Mesenchymal stem cell (in vitro differentiated cells and primary cell): Measurements from ENCODE around the gene TCP11. TPM values are rescaled to one million over a fixed set of nuclear protein-coding genes. Genes with fewer than 3 reads are reported as not detected.

ENCODE experiments used
- DNase-seq: peaks from one replicate; pipeline ENCODE4 v3.0.0-alpha.2; 2013
- H2AFZ ChIP-seq: one replicate; pipeline ENCODE4 v1.6.1; 2013; ENCODE audit warnings: low read depth, mild to moderate bottlenecking, control low read depth, inconsistent platforms, low read length, moderate library complexity
- H2AK5ac ChIP-seq: 2 replicates; pipeline ENCODE4 v1.6.1; 2013; ENCODE audit warnings: low read length, moderate library complexity, mild to moderate bottlenecking, inconsistent platforms; ENCODE audit not compliant: severe bottlenecking
- H2BK120ac ChIP-seq: one replicate; pipeline ENCODE4 v1.6.1; 2013; ENCODE audit warnings: low read depth, mild to moderate bottlenecking, inconsistent platforms, low read length, moderate library complexity
- H2BK12ac ChIP-seq, 2 experiments: one replicate each; pipeline ENCODE4 v1.6.1; 2013; ENCODE audit warnings: inconsistent platforms in 2 of 2, low read length in 2 of 2, mild to moderate bottlenecking in 2 of 2, moderate library complexity in 2 of 2, control low read depth in 1 of 2
- H2BK15ac ChIP-seq: one replicate; pipeline ENCODE4 v1.6.1; 2013; ENCODE audit warnings: mild to moderate bottlenecking, low read depth, inconsistent platforms; ENCODE audit not compliant: poor library complexity, severe bottlenecking
- H2BK5ac ChIP-seq: 2 replicates; pipeline ENCODE4 v1.6.1; 2013; ENCODE audit warnings: low read depth, mild to moderate bottlenecking, low read length, control low read depth, inconsistent platforms; ENCODE audit not compliant: poor library complexity, severe bottlenecking
- H3K14ac ChIP-seq, 2 experiments: one replicate each; pipeline ENCODE4 v1.6.1; 2013; ENCODE audit warnings: inconsistent platforms in 2 of 2, low read length in 2 of 2, control low read depth in 1 of 2, mild to moderate bottlenecking in 1 of 2, moderate library complexity in 1 of 2
- H3K18ac ChIP-seq, 2 experiments: one replicate each; pipeline ENCODE4 v1.6.1; 2013; ENCODE audit warnings: inconsistent platforms in 2 of 2, low read length in 2 of 2, control low read depth in 1 of 2, low read depth in 1 of 2, mild to moderate bottlenecking in 1 of 2
- H3K23ac ChIP-seq, 2 experiments: one replicate each; pipeline ENCODE4 v1.6.1; 2013; ENCODE audit warnings: inconsistent platforms in 2 of 2, low read length in 2 of 2, mild to moderate bottlenecking in 2 of 2, moderate library complexity in 2 of 2, control low read depth in 1 of 2
- H3K27ac ChIP-seq: 2 replicates; pipeline ENCODE4 v1.5.1; 2013; ENCODE audit warnings: mild to moderate bottlenecking, moderate library complexity, low read length, control low read depth, inconsistent platforms; ENCODE audit not compliant: poor library complexity, severe bottlenecking
- H3K27me3 ChIP-seq, 2 experiments: 2 replicates each; pipeline versions ENCODE4 v1.6.1 to v1.7.0; 2013; ENCODE audit warnings: low read length in 2 of 2, mild to moderate bottlenecking in 2 of 2, moderate library complexity in 2 of 2, control low read depth in 1 of 2, inconsistent platforms in 1 of 2; ENCODE audit not compliant: control insufficient read depth in 1 of 2, insufficient read depth in 1 of 2
- H3K36me3 ChIP-seq, 2 experiments: 2 replicates each; pipeline versions ENCODE4 v1.6.1 to v1.7.0; 2013; ENCODE audit warnings: low read length in 2 of 2, control low read depth in 1 of 2, inconsistent platforms in 1 of 2, low read depth in 1 of 2, mild to moderate bottlenecking in 1 of 2; ENCODE audit not compliant: insufficient read depth in 2 of 2, control insufficient read depth in 1 of 2
- H3K4ac ChIP-seq, 2 experiments: one replicate each; pipeline ENCODE4 v1.6.1; 2013; ENCODE audit warnings: inconsistent platforms in 2 of 2, low read length in 2 of 2, mild to moderate bottlenecking in 2 of 2, moderate library complexity in 2 of 2, control low read depth in 1 of 2, low read depth in 1 of 2
- H3K4me1 ChIP-seq: 2 replicates; pipeline ENCODE4 v1.6.1; 2013; ENCODE audit warnings: low read depth, low read length, control low read depth; ENCODE audit not compliant: control insufficient read depth, insufficient read depth
- H3K4me2 ChIP-seq: 2 replicates; pipeline ENCODE4 v1.6.1; 2013; ENCODE audit warnings: low read length, mild to moderate bottlenecking, inconsistent platforms; ENCODE audit not compliant: poor library complexity, severe bottlenecking
- H3K4me3 ChIP-seq, 2 experiments: 2 replicates each; pipeline versions ENCODE4 v1.5.1 to v1.7.0; 2013; ENCODE audit warnings: low read length in 2 of 2, mild to moderate bottlenecking in 2 of 2, control low read depth in 1 of 2, low read depth in 1 of 2; ENCODE audit not compliant: insufficient read depth in 1 of 2
- H3K79me1 ChIP-seq: replicated peaks from 2 replicates; pipeline ENCODE4 v1.6.1; 2013; ENCODE audit warnings: mild to moderate bottlenecking, control low read depth, low read length, inconsistent platforms; ENCODE audit not compliant: poor library complexity, severe bottlenecking
- H3K9ac ChIP-seq: 2 replicates; pipeline ENCODE4 v1.7.0; 2013; ENCODE audit warnings: mild to moderate bottlenecking, low read length, moderate library complexity
- H3K9me3 ChIP-seq: 2 replicates; pipeline ENCODE4 v1.7.0; 2013; ENCODE audit warnings: mild to moderate bottlenecking, low read length; ENCODE audit not compliant: control insufficient read depth
- H4K8ac ChIP-seq: one replicate; pipeline ENCODE4 v1.6.1; 2013; ENCODE audit warnings: inconsistent platforms, mild to moderate bottlenecking, low read length, moderate library complexity
- H4K91ac ChIP-seq: one replicate; pipeline ENCODE4 v1.6.1; 2013; ENCODE audit warnings: mild to moderate bottlenecking, low read length, inconsistent platforms
- WGBS: methylation state at CpG from one replicate; pipeline ENCODE4 v1.1.7; 2013; ENCODE audit warnings: mixed read lengths; 5-methylcytosine and 5-hydroxymethylcytosine counted together
- polyA plus RNA-seq, 2 experiments: library from polyadenylated mRNA; stranded (reverse); fragments of 200-250 nt; gene quantifications; one replicate each; pipeline ENCODE4 v1.2.3, GENCODE V29; 2013

Gene TCP11
- 0.11 TPM for polyA plus RNA-seq (2013, experiment 1 of 2)
- 0.04 TPM for polyA plus RNA-seq (2013, experiment 2 of 2)

GRCh38 chr6:35141007-35141655, at the start of gene TCP11:
Gene TCP11, minus strand, starts transcription at chr6:35141339. Its CDS starts 469 bp downstream, at chr6:35140870.
- H3K9ac ChIP-seq, result no peak within 1 kb of the TSS
- H4K91ac ChIP-seq, result peak within 1 kb of the TSS; percentile 52
- H3K27me3 ChIP-seq, result no peaks in the 10 kb centered on the region
- 65% methylated on average over 67 of the region's 69 CpGs for WGBS
- no peak for DNase-seq
- H3K4me3 ChIP-seq, result no peak within 1 kb of the TSS
- H3K4me2 ChIP-seq, result no peak within 1 kb of the TSS
- no peak within 1 kb of the TSS for H3K23ac ChIP-seq
- H3K18ac ChIP-seq, result peak within 1 kb of the TSS in 1 of 2 experiments; percentile 21
- H3K4ac ChIP-seq, result peak within 1 kb of the TSS; percentile 35 to 37
- H3K4me1 ChIP-seq, result peaks cover 1% of the 10 kb centered on the region
- H2AFZ ChIP-seq, result no peak within 1 kb of the TSS
- no peak within 1 kb of the TSS for H3K27ac ChIP-seq
- H3K36me3 ChIP-seq, result no peaks in the 10 kb centered on the region
- no peak within 1 kb of the TSS for H2BK120ac ChIP-seq
- H4K8ac ChIP-seq, result peak within 1 kb of the TSS; percentile 69
- H2AK5ac ChIP-seq, result peak within 1 kb of the TSS; percentile 13
- H3K9me3 ChIP-seq, result no peaks in the 10 kb centered on the region
- no peak within 1 kb of the TSS for H2BK5ac ChIP-seq
- no peaks in the 10 kb centered on the region for H3K79me1 ChIP-seq
- H2BK15ac ChIP-seq, result peak within 1 kb of the TSS; percentile 96
- no peak within 1 kb of the TSS for H3K14ac ChIP-seq
- peak within 1 kb of the TSS in 1 of 2 experiments; percentile 59 for H2BK12ac ChIP-seq

- no peak overlapping the region for H3K4me3 ChIP-seq
- H2BK120ac ChIP-seq, result no peak overlapping the region
- H3K4me1 ChIP-seq, result peaks cover 8% of the 10 kb centered on the region
- no peak for DNase-seq
- no peak overlapping the region for H3K4ac ChIP-seq
- H2BK12ac ChIP-seq, result no peak overlapping the region
- H3K79me1 ChIP-seq, result no peaks in the 10 kb centered on the region
- H3K27ac ChIP-seq, result no peak overlapping the region
- H3K4me2 ChIP-seq, result no peak overlapping the region
- H4K91ac ChIP-seq, result no peak overlapping the region
- no peak overlapping the region for H3K14ac ChIP-seq
- H3K23ac ChIP-seq, result no peak overlapping the region
- H2BK5ac ChIP-seq, result no peak overlapping the region
- H2BK15ac ChIP-seq, result no peak overlapping the region
- no peak overlapping the region for H3K18ac ChIP-seq
- H3K36me3 ChIP-seq, result no peaks in the 10 kb centered on the region
- no peak overlapping the region for H3K9ac ChIP-seq
- H3K9me3 ChIP-seq, result no peaks in the 10 kb centered on the region
- no peak overlapping the region for H2AFZ ChIP-seq
- no peak overlapping the region for H4K8ac ChIP-seq
- H3K27me3 ChIP-seq, result no peaks in the 10 kb centered on the region
- no peak overlapping the region for H2AK5ac ChIP-seq
Observed at GRCh38 chr6:35190306-35190705, 49.2 kb upstream of the TCP11 start.

GRCh38 chr6:35188886-35189285, 47.7 kb upstream of the TCP11 start:
- Histone ChIP-seq H2AFZ (no peak overlapping the region), H4K8ac (no peak overlapping the region), H2BK120ac (no peak overlapping the region), H3K9me3 (no peaks in the 10 kb centered on the region), H2BK12ac (peak overlapping the region in 1 of 2 experiments; percentile 15), H3K27ac (no peak overlapping the region), H2BK15ac (no peak overlapping the region), H3K79me1 (no peaks in the 10 kb centered on the region), H2AK5ac (no peak overlapping the region), H3K9ac (no peak overlapping the region), H3K14ac (no peak overlapping the region), H3K23ac (no peak overlapping the region), H3K18ac (no peak overlapping the region), H3K4ac (no peak overlapping the region), H3K4me1 (peaks cover 12% of the 10 kb centered on the region), H3K36me3 (no peaks in the 10 kb centered on the region), H3K4me2 (no peak overlapping the region), H3K4me3 (no peak overlapping the region), H4K91ac (no peak overlapping the region), H3K27me3 (no peaks in the 10 kb centered on the region), H2BK5ac (no peak overlapping the region)
- DNase-seq, result no peak
- WGBS, result 89% methylated on average over 2 of the region's 3 CpGs

- no peak overlapping the region for H2AFZ ChIP-seq
- H2BK5ac ChIP-seq, result no peak overlapping the region
- no peak overlapping the region for H3K4ac ChIP-seq
- no peak overlapping the region for H3K23ac ChIP-seq
- no peak overlapping the region for H2BK12ac ChIP-seq
- peaks cover 19% of the 10 kb centered on the region for H3K4me1 ChIP-seq
- no peak overlapping the region for H2AK5ac ChIP-seq
- DNase-seq, result no peak
- no peaks in the 10 kb centered on the region for H3K27me3 ChIP-seq
- H3K36me3 ChIP-seq, result no peaks in the 10 kb centered on the region
- no peak overlapping the region for H3K14ac ChIP-seq
- H2BK15ac ChIP-seq, result no peak overlapping the region
- H3K9ac ChIP-seq, result no peak overlapping the region
- H4K91ac ChIP-seq, result no peak overlapping the region
- H2BK120ac ChIP-seq, result no peak overlapping the region
- 96% methylated on average over 1 of the region's 2 CpGs for WGBS
- no peaks in the 10 kb centered on the region for H3K9me3 ChIP-seq
- H3K4me3 ChIP-seq, result no peak overlapping the region
- no peak overlapping the region for H3K4me2 ChIP-seq
- no peak overlapping the region for H3K27ac ChIP-seq
- no peaks in the 10 kb centered on the region for H3K79me1 ChIP-seq
- H4K8ac ChIP-seq, result no peak overlapping the region
- no peak overlapping the region for H3K18ac ChIP-seq
Observed at GRCh38 chr6:35186571-35186970, 45.4 kb upstream of the TCP11 start.
